GM19023 (cell line): Measurements from ENCODE around the gene NHLRC2.

Source experiments
- ATAC-seq: cut with Tn5 transposase; IDR thresholded peaks from one replicate; pipeline ENCODE4 v1.9.1; 2021; ENCODE audit warnings: mild to moderate bottlenecking, moderate library complexity; ENCODE audit not compliant: unreplicated experiment

NHLRC2 gene

GRCh38 chr10:113859261-113859660, 4.8 kb downstream of the NHLRC2 start:
- no peak for ATAC-seq

GRCh38 chr10:113865901-113866300, 11.4 kb downstream of the NHLRC2 start:
- ATAC-seq, result no peak

DNA sequence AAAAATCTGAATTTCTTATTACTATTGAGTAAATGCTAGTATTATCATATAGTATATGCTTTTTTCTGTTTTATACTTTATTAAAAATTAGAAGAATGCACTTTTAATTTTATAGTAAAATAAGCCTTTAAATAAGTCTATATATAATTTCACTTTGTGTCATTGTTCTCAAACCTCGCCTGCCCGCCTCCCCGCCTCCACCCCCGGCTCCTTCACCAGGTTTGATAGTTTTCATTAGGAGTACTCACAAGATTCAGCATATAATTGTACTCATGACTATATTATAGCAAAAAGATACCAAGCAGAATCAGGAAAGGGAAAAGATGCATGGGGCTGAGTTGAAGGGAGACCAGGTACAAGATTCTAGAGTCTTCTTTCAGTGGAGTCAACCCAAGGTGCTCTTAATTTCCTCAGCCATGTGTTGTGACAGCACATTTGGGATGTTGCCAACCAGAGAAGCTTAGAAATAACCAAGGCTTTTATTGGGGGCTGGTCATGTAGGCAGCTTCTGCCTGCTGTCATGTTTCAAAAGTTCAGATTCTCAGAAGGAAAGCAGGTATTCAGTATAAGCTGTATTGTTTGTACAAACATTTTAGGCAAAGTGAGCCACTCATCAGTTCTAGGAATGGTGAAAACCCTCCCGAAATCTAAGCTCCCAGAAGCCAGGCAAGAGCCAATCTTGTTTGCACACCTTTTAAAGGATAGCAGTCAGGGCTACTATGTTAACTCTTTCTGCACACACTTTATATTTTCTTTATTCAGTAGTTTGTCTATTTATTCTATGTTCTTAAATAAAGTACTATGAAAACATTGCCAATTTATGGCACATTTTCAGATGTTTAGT, 12.3 kb downstream of the NHLRC2 start:
- ATAC-seq, result no peak

DNA sequence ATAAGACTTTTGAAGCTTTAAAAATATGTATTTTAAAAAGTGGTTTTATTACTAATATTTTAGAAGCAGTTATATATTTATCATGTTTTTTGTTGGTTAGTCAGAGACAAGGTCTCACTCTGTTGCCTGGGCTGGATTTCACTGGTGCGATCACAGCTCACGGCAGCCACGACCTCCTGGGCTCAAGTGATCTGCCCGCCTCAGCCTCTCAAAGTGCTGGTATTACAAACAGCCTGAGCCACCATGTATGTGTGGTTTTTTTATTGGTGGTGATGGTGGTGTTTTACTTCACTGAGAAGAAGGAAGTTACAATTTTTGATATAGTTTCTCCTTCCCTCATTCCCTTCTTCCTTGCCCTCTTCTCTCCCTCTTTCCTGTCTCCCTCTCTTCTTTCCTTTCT, 13.4 kb downstream of the NHLRC2 start:
- ATAC-seq, result no peak

- ATAC-seq, result no peak
These were observed 15.3 kb downstream of the NHLRC2 start for GRCh38 chr10:113869789-113870188.

DNA sequence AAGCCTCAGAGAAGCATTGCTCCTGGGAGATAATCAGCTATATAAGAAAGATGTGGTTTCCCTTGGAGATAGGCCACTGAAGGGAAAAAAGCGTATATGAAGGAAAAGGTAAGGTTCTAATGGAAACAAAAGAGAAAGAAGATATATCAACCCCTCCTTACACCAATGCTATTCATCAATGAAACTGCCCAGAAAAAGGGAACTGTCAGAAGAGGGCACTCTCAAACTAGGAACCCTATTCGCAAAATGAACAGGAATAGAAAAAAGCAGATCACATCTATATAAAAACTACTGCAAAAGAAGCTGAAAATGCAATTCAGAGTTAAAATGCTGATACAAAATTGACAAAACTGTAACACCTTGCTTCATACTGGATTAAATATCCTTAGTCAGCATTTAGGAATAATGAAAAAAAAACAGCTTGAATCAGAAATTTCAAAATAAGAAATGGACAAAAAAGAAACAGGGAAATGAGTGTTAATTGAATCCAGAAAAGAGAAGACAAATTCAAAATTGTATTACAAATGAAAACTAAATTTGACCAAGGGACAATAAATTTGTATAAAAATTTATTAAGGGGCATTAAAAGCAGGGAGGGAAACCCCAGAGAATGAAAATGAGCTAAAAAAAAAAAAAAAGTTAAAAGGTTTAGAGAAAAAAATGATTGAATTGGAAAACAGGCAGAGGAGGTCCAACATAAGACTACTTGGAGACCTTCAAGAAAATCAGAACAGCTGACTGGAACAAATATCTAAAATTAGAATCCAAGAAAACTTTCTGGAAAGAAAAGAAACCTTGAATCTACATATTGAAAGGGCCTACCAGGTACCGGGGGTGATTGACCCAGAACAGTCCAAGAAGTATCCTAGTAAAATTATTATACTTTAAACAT, 17.9 kb downstream of the NHLRC2 start:
- ATAC-seq, result no peak

DNA sequence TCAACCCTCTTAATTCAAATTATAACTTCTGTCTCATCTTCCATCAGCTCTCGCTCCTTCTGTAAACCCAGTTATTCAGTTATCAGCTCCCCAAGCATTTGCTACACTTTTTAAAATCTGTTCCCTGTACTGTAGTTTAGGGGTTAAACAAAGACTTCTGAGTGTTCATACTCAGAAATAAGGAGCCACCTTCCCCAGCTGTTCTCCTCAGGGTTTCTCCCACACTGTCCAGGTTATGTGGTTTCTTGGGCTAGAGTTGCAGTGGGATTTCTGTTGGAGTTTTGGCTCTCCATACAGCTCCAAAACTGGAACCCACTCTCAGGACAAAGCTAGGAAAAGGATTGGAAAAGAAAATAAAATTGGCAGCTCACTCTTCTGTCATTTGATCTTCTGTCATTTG, 20.8 kb downstream of the NHLRC2 start:
- no peak for ATAC-seq

DNA sequence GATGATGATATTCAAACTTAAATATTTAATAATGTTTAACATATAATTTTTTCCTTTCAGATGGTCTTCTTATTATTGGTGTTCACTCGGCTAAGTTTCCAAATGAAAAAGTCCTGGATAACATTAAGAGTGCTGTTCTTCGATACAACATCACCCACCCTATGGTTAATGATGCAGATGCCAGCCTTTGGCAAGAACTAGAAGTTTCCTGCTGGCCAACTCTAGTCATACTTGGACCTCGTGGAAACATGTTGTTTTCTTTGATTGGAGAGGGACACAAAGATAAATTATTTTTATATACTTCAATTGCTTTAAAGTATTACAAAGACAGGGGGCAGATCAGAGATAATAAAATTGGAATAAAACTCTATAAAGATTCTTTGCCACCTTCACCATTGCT, 22.0 kb downstream of the NHLRC2 start:
- no peak for ATAC-seq

- no peak for ATAC-seq
These were observed 25.2 kb downstream of the NHLRC2 start for GRCh38 chr10:113879691-113880090.

DNA sequence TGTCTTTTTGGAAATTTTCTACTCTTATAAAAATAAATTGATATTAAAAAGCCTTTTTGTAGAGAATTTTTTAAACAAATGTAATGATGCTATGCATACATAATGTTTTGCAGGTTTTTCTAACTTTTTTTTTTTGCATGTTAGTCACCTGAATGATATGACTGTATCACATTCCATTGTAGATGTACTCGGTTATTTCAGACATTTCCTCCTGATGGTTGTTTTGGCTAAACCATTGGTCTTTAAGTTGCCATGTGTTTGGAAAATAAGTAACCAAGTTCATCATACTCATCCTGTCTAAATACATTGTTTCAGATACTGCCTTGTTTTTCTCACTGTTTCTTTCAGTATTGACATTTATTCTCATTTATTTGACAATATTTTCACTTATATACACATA, 25.8 kb downstream of the NHLRC2 start:
- ATAC-seq, result no peak

- no peak for ATAC-seq
These were observed 27.8 kb downstream of the NHLRC2 start for GRCh38 chr10:113882240-113882639.

DNA sequence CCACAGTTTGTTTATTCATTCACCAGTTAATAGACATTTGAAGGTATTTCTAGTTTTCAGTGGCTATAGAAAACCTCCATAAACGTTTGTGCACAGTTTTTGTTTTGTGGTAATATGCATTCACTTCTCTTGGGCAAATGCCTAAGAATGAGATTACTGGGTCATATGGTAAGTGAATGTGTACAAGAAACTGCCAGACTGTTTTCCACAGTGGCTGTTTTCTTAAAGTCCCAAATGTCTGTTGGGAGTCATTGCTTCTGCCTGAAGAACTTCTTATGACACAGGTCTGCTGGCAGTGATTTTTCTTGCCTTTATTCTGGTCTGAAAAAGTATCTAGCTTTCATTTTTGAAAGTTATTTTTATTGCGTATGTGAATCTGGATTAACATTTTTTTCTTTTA, 35.5 kb downstream of the NHLRC2 start:
- ATAC-seq, result no peak

GRCh38 chr10:113890769-113891168, 36.3 kb downstream of the NHLRC2 start:
- no peak for ATAC-seq

DNA sequence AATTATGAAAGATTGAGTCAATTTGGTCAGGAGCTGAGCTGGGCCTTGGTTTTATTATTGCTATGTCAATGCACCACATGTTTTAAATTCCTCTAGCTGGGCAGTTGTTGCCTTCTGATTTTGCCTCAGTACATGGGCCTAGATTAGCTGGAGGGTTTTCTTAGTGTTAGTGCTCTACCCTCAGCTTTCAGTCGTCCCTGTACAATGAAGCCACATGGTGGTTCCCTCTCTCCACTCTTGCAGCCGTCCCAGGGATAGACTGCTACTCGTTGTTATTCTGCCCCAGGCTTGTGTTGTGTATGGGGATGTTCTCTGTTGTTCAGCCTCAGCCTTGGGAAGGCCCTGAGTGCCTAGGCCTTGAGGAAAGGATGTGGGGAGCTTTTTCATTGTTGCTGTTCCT, 37.0 kb downstream of the NHLRC2 start:
- no peak for ATAC-seq

DNA sequence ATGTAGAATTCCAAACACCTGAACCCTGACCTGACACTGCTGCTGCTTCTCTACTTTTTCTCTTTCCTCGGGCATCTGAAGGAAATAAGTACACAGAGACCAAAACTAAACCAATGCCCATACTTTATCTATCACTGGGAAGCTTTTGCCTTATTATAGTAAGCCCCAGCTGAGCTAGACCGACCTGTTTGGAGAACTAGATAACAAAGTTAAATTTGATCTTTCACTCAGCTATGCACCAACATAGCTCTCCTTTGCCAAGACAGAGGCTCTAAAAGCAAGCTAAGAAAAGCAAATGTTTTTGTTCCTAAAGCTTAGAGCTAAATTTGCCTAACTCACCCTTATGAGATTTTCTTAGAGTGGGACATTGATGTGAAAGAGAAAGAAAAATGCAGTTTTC, 39.1 kb downstream of the NHLRC2 start:
- no peak for ATAC-seq

- ATAC-seq, result no peak
These were observed 40.1 kb downstream of the NHLRC2 start for GRCh38 chr10:113894581-113894980.

DNA sequence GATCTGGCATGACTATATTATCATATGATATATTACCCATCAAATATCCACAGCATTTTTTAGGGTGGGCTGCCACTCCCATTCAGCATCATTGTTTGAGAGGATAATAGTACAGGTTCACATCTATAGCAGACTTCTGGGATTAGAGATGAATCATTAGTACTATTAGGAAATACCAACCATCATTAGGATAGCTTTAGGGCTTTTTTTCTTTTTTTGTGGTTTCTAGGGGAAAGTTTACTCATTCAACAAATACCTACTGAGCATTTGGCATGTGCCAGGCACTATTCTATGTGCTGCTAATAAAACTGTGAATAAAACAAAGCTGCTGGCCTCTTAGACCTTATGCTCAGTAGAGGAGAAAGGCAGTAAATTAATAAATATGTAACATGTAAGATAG, 40.6 kb downstream of the NHLRC2 start:
- no peak for ATAC-seq

GRCh38 chr10:113897693-113898618, 43.5 kb downstream of the NHLRC2 start:
- ATAC-seq, result no peak

DNA sequence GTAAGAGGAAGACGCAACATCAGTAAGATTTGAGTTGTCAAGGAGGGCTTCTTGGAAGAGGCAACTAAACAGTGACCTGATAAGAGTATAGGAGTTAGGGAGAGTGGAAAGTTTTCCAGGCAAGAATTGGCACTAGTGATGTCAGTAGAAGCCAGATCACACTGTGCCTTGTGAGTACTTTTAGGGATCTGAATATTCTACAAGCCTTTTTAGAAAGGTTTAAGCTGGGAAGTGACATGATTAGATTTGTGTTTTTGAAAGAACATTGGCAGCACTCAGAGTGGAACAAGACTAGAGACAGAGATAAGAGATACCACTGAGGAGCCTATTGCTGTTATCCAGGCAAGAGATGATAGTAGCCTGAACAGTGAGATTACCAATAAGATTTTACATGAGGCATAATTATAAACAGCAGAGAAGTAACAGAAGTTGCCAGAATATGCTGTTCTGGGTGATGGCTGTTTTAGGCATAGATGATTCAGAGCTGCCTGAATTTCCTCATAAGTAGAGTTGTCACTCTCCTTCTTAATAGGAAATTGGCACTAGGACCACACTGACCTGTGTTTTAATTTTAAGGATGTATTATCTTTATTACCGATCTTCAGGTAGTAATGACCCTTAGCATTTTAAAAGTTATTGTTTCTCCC, 45.6 kb downstream of the NHLRC2 start:
- no peak for ATAC-seq

- no peak for ATAC-seq
These were observed 51.3 kb downstream of the NHLRC2 start for GRCh38 chr10:113905756-113906155.
